Measurements from ENCODE around the gene FLYWCH1. TPM values are rescaled to one million over a fixed set of nuclear protein-coding genes. Genes with fewer than 3 reads are reported as not detected.

FLYWCH1 gene
- total RNA-seq, 2 donors from 2014 or later: 18.5 to 28.4 TPM

- H3K4me3 ChIP-seq: no peak overlapping the region
- intact Hi-C loops (cut with DNase I): no loop called here
- TF ChIP-seq, protein P1, sequence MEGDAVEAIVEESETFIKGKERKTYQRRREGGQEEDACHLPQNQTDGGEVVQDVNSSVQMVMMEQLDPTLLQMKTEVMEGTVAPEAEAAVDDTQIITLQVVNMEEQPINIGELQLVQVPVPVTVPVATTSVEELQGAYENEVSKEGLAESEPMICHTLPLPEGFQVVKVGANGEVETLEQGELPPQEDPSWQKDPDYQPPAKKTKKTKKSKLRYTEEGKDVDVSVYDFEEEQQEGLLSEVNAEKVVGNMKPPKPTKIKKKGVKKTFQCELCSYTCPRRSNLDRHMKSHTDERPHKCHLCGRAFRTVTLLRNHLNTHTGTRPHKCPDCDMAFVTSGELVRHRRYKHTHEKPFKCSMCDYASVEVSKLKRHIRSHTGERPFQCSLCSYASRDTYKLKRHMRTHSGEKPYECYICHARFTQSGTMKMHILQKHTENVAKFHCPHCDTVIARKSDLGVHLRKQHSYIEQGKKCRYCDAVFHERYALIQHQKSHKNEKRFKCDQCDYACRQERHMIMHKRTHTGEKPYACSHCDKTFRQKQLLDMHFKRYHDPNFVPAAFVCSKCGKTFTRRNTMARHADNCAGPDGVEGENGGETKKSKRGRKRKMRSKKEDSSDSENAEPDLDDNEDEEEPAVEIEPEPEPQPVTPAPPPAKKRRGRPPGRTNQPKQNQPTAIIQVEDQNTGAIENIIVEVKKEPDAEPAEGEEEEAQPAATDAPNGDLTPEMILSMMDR (IDR thresholded peaks at IDR 0.05): no peak
- H3K36me3 ChIP-seq: no peaks in the 10 kb centered on the region
- no peak for DNase-seq
- H3K27ac ChIP-seq: no peak overlapping the region
- H3K27me3 ChIP-seq: no peaks in the 10 kb centered on the region
- H3K4me1 ChIP-seq: peaks cover 3% of the 10 kb centered on the region
- H3K9me3 ChIP-seq: no peaks in the 10 kb centered on the region
- no peak overlapping the region for H3K9ac ChIP-seq (ENCODE audit: low read depth in 2 of 2, low read length in 2 of 2)
Measured at GRCh38 chr16:2988590-2989099, 76.9 kb downstream of the FLYWCH1 start.

DNA sequence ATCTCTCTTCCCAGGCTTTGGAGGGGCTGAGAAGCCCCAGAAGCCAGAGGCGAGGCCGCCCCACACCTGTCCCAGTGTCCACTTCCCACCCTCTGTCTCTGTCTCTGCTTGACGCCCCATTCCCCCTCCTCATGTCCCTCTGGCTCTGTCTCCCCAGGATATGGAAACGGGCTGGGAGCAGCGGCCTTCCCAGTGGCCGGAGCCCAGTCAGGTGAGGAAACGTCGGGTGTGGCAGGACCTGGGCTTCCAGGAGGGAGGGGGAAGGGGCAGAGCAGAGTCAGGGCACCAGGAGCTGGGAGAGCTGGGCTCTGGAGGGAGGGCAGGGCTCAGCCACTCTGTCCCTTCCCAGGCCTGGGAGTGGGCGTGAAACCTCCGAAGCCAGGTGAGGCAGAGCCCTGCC, 79.2 kb downstream of the FLYWCH1 start:
- no peak overlapping the region for H3K9ac ChIP-seq (ENCODE audit: low read depth in 2 of 2, low read length in 2 of 2)
- TF ChIP-seq, protein P1 (IDR thresholded peaks at IDR 0.05): no peak
- H3K9me3 ChIP-seq: no peaks in the 10 kb centered on the region
- H3K4me3 ChIP-seq: no peak overlapping the region
- H3K27me3 ChIP-seq: no peaks in the 10 kb centered on the region
- H3K27ac ChIP-seq: no peak overlapping the region
- DNase-seq: peak; percentile 55
- H3K36me3 ChIP-seq: no peaks in the 10 kb centered on the region
- intact Hi-C loops (cut with DNase I): no loop called here
- H3K4me1 ChIP-seq: no peaks in the 10 kb centered on the region

DNA sequence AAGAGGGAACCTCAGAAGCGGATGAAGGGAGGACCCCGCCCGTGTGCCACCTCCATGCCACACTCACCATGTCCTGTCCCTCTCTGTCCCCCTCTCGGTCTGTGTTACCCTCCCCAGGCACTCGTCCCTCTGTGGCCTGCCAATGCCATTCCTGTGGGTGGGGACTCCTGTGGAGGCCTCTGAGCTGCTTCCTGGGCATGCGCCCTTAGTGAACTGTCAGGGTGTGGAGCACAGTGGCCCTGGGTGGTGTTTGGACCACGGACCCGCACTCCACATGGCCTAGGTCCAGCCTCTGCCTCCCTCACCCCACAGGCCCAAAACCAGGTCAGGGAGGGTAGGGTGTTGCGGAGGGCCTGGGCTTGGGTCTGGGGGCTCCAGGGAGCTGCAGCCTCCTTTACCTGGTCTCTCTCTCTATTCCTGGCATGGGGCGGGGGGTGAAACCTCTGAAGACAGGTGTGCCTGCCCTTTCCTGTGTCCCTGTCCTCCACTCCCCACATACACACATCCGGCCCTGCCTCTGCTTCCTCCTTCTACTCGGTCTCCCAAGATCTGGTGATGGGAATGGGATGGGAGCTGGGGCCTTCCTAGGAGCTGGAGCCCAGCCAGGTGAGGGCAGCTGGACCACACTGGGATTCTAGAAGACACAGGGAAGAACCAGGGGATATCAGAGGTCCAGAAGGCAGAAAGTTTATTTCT, 80.0 kb downstream of the FLYWCH1 start:
- Histone ChIP-seq H3K36me3 (no peaks in the 10 kb centered on the region), H3K27ac (no peak overlapping the region), H3K9me3 (no peaks in the 10 kb centered on the region), H3K27me3 (no peaks in the 10 kb centered on the region), H3K4me3 (no peak overlapping the region), H3K9ac (ENCODE audit: low read depth in 2 of 2, low read length in 2 of 2) (no peak overlapping the region), H3K4me1 (no peaks in the 10 kb centered on the region)
- TF ChIP-seq, protein P1 (IDR thresholded peaks at IDR 0.05): no peak
- intact Hi-C loops (cut with DNase I): no loop called here
- peak; percentile 45 for DNase-seq

DNA sequence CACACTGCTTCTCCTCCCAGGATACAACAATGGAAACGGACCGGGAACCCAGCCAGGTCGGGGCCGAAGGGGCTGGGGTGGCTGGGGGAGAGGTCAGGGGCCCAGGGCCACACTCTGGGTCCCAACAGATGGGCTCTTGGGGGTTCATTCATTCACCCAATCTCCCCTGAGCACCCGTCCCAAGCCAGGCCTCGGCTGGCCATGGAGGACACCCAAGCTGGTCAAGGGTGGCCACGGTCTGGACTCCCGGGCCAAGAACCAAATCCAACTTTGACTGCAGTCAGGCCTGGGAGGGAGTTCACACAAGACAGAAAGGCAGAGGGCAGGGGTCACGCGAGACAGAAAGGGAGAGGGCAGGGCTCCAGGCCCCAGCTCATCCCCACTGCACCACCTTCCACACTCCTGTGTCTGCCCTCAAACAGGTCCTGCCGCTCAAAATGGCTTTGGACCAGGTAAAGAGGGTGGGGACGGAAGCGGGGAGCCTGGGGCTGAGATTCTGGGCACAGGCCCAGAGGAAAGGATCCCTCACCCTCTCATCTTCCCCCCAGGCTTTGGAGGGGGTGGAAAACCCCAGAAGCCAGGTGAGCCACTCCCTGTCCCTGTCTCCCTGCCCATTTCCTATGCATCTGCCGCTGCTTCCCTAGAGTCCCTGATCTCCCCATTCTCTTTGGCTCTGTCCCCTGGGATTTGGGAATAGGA, 80.8 kb downstream of the FLYWCH1 start:
- H3K9ac ChIP-seq (ENCODE audit: low read depth in 2 of 2, low read length in 2 of 2): no peak overlapping the region
- no peaks in the 10 kb centered on the region for H3K4me1 ChIP-seq
- DNase-seq: no peak
- H3K4me3 ChIP-seq: no peak overlapping the region
- H3K27me3 ChIP-seq: no peaks in the 10 kb centered on the region
- TF ChIP-seq, protein P1 (IDR thresholded peaks at IDR 0.05): no peak
- H3K27ac ChIP-seq: no peak overlapping the region
- intact Hi-C loops (cut with DNase I): no loop called here
- H3K36me3 ChIP-seq: no peaks in the 10 kb centered on the region
- H3K9me3 ChIP-seq: no peaks in the 10 kb centered on the region

- Histone ChIP-seq H3K27ac (no peak overlapping the region), H3K9ac (ENCODE audit: low read depth in 2 of 2, low read length in 2 of 2) (no peak overlapping the region), H3K9me3 (no peaks in the 10 kb centered on the region), H3K4me1 (no peaks in the 10 kb centered on the region), H3K27me3 (no peaks in the 10 kb centered on the region), H3K4me3 (no peak overlapping the region), H3K36me3 (no peaks in the 10 kb centered on the region)
- TF ChIP-seq, protein P1 (IDR thresholded peaks at IDR 0.05): no peak
- no peak for DNase-seq
- intact Hi-C loops (cut with DNase I): no loop called here
Measured at GRCh38 chr16:2996298-2996697, 84.6 kb downstream of the FLYWCH1 start.

Measured in colonic mucosa (tissue), 4 donors.